UCSD-AML1 (cell line): ENCODE measurements around the gene PTPA.
"Not testable (repeated sequence)": the region's sequence is repeated elsewhere in the genome, so short reads cannot be mapped to it uniquely, and the experiment has no call there.

Experiments
- DNase-seq: peaks from one replicate; lab custom pipeline; 2025; ENCODE audit not compliant: unreplicated experiment; lab: John Stamatoyannopoulos, UW

The PTPA gene

DNA sequence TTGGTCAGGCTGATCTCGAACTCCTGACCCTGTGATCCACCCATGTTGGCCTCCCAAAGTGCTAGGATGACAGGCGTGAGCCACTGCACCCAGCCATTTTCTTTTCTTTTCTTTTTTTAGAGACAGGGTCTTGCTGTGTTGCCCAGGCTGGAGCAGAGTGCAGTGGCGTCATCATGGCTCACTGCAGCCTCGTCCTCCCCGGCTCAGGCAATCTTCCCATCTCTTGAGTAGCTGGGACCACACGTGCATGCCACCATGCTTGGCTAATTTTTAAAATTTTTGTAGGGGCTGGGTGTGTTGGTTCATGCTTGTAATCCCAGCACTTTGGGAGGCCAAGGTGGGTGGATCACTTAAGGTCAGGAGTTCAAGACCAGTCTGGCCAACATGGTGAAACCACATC, 85.8 kb downstream of the PTPA start:
- DNase-seq, result not testable (repeated sequence)

GRCh38 chr9:129197978-129198318, 86.7 kb downstream of the PTPA start:
- DNase-seq, result no peak
